SH-SY5Y (cell line): ENCODE data around the gene GAS6.

Experiments
- GATA2 ChIP-seq: IDR thresholded peaks from 2 replicates; pipeline ENCODE4 v1.6.1; 2011; ENCODE audit warnings: mild to moderate bottlenecking, low read depth, low read length
- GATA3 ChIP-seq: IDR thresholded peaks from 2 replicates; pipeline ENCODE4 v1.6.1; 2011; ENCODE audit warnings: low read depth, mild to moderate bottlenecking, low read length, moderate library complexity

- TF ChIP-seq GATA3 (no peak), GATA2 (no peak)
Observed at GRCh38 chr13:113801289-113801961, 62.5 kb downstream of the GAS6 start.
